Measurements from ENCODE around the gene SS18L1.

DNA sequence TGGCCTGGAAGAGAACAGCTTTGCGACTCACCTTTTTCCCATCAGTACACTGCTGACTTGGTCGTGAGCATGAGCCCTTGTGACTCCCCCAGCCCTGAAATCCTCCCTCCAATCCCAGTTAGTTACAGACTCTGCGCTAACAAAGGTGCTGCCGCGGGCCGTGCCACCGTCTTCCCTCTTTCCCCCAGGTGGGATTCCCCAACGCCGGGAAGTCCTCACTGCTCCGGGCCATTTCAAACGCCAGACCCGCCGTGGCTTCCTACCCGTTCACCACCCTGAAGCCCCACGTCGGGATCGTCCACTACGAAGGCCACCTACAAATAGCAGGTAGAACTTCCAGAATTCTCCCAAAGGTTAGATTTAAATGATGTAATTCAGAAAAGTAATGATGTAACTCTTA is 55.4 kb downstream of the SS18L1 start:
- TF ChIP-seq, protein P1, sequence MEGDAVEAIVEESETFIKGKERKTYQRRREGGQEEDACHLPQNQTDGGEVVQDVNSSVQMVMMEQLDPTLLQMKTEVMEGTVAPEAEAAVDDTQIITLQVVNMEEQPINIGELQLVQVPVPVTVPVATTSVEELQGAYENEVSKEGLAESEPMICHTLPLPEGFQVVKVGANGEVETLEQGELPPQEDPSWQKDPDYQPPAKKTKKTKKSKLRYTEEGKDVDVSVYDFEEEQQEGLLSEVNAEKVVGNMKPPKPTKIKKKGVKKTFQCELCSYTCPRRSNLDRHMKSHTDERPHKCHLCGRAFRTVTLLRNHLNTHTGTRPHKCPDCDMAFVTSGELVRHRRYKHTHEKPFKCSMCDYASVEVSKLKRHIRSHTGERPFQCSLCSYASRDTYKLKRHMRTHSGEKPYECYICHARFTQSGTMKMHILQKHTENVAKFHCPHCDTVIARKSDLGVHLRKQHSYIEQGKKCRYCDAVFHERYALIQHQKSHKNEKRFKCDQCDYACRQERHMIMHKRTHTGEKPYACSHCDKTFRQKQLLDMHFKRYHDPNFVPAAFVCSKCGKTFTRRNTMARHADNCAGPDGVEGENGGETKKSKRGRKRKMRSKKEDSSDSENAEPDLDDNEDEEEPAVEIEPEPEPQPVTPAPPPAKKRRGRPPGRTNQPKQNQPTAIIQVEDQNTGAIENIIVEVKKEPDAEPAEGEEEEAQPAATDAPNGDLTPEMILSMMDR (conservative IDR thresholded peaks at IDR 0.05 in 1 of 2, IDR thresholded peaks at IDR 0.05 in 1 of 2; ENCODE audit: low read depth in 1 of 2, low read length in 2 of 2), result no peak
- TF ChIP-seq EZH2 (IDR thresholded peaks at IDR 0.05; ENCODE audit: low read length, missing control alignments), result no peak

Data from fibroblast of lung (primary cell).